Esophagus squamous epithelium (tissue), 5 donors: ENCODE data around the gene TGFBR3. TPM values are rescaled to one million over a fixed set of nuclear protein-coding genes. Genes with fewer than 3 reads are reported as not detected.

Experiments used
- DNase-seq: peaks from one replicate; lab custom pipeline; 2025; lab: John Stamatoyannopoulos, UW
- H3K27ac ChIP-seq, 4 donors: fragments of 200-600 bp; sonication (generic); one replicate each; pipeline ENCODE4 v1.5.1; 2016 to 2019; ENCODE audit warnings: mild to moderate bottlenecking in 1 of 4
- H3K27me3 ChIP-seq, 4 donors: fragments of 200-600 bp; sonication (generic); 1 replicate in 3 of 4; 2 replicates in 1 of 4; pipeline versions ENCODE4 v1.5.1 to v1.6.0; 2017 to 2021; ENCODE audit warnings: antibody characterized with exemption in 1 of 4
- H3K36me3 ChIP-seq, 3 donors: fragments of 200-600 bp; sonication (generic); one replicate each; pipeline ENCODE4 v1.5.1; 2016 to 2019
- H3K4me1 ChIP-seq, 3 donors: fragments of 200-600 bp; sonication (generic); one replicate each; pipeline ENCODE4 v1.5.1; 2017 to 2019
- H3K4me3 ChIP-seq, 4 donors: fragments of 200-600 bp; sonication (generic); 1 replicate in 3 of 4; 2 replicates in 1 of 4; pipeline ENCODE4 v1.5.1; 2016 to 2019; ENCODE audit warnings: mild to moderate bottlenecking in 2 of 4, moderate library complexity in 1 of 4
- H3K9me3 ChIP-seq, 3 donors: fragments of 200-600 bp; sonication (generic); one replicate each; pipeline ENCODE4 v1.5.1; 2016 to 2019
- POLR2A ChIP-seq, 4 donors: fragments of 450-650 bp; IDR thresholded peaks; one replicate each; pipeline ENCODE4 v1.6.1; 2017; ENCODE audit warnings: antibody characterized with exemption in 4 of 4, mild to moderate bottlenecking in 4 of 4, moderate library complexity in 3 of 4
- WGBS, 2 donors: methylation state at CpG; one replicate each; pipeline ENCODE4 v1.1.5; 2018; 5-methylcytosine and 5-hydroxymethylcytosine counted together
- intact Hi-C: fragments of 100-400 bp; cut with DNase I; formaldehyde crosslinking; loops from one replicate; pipeline ENCODE4 v1.15.0; 2022
- total RNA-seq, 4 donors: library from RNA; depleted of rRNA; stranded (reverse); fragments of >200 nt; gene quantifications; one replicate each; pipeline ENCODE4 v1.1.0, GENCODE V29; 2016
- TF ChIP-seq, protein P1 (sequence below), 6 experiments: fragments of 450-650 bp in 4 of 6; fragments of 200-600 bp in 2 of 6; sonication (generic) in 2 of 6; IDR thresholded peaks; one replicate each; pipeline ENCODE4 v1.5.1; 2016 to 2019; ENCODE audit warnings: antibody characterized with exemption in 6 of 6, mild to moderate bottlenecking in 4 of 6, moderate library complexity in 4 of 6
- donor health status: DM: yes; HTN: yes; CAD: no.

Gene TGFBR3
- total RNA-seq, 4 donors from 2014 or later: 11.3 to 119 (median 30.7) TPM

GRCh38 chr1:91851130-91852010, 34.6 kb downstream of the TGFBR3 start:
- no peak for DNase-seq
- TF ChIP-seq POLR2A (IDR thresholded peaks at IDR 0.05): no peak
- TF ChIP-seq, protein P1, sequence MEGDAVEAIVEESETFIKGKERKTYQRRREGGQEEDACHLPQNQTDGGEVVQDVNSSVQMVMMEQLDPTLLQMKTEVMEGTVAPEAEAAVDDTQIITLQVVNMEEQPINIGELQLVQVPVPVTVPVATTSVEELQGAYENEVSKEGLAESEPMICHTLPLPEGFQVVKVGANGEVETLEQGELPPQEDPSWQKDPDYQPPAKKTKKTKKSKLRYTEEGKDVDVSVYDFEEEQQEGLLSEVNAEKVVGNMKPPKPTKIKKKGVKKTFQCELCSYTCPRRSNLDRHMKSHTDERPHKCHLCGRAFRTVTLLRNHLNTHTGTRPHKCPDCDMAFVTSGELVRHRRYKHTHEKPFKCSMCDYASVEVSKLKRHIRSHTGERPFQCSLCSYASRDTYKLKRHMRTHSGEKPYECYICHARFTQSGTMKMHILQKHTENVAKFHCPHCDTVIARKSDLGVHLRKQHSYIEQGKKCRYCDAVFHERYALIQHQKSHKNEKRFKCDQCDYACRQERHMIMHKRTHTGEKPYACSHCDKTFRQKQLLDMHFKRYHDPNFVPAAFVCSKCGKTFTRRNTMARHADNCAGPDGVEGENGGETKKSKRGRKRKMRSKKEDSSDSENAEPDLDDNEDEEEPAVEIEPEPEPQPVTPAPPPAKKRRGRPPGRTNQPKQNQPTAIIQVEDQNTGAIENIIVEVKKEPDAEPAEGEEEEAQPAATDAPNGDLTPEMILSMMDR (IDR thresholded peaks at IDR 0.05): no peak
- peak overlapping the region; percentile 54 to 85 (median 80) for H3K27ac ChIP-seq
- peak overlapping the region in 2 of 4 donors; percentile 13 to 47 for H3K4me3 ChIP-seq
- 21 to 36% methylated on average over 13 of the region's 13 CpGs for WGBS, 2 donors
- H3K9me3 ChIP-seq: no peaks in the 10 kb centered on the region
- peaks cover 5 to 64% (median 25%) of the 10 kb centered on the region in 3 donors for H3K4me1 ChIP-seq
- intact Hi-C loops: no loop called here
- no peaks in the 10 kb centered on the region for H3K27me3 ChIP-seq
- peaks cover 0 to 8% (median 0%) of the 10 kb centered on the region in 3 donors for H3K36me3 ChIP-seq

DNA sequence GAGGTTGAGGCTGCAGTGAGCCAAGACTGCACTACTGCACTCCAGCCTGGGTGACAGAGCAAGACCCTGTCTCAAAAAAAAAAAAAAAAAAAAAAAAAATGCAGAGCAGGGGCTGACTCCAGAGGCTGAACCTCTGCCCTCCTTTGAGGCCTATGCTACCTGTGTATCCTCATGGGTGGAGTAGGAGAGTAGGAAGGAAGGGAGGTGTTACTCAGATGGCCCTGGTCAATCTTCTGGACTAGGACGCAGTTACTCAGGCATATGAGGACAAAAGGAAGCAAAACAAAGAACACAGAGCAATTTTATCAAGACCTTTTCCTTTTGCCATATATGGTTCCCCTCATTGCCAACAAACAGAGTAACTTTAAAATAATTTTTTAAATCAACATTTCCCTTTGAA, 35.2 kb downstream of the TGFBR3 start:
- Histone ChIP-seq H3K4me3 (peak overlapping the region in 2 of 4 donors; percentile 13 to 47), H3K9me3 (no peaks in the 10 kb centered on the region), H3K27me3 (no peaks in the 10 kb centered on the region), H3K36me3 (peaks cover 0 to 8% (median 0%) of the 10 kb centered on the region in 3 donors), H3K4me1 (peaks cover 5 to 70% (median 32%) of the 10 kb centered on the region in 3 donors), H3K27ac (peak overlapping the region; percentile 54 to 85 (median 80))
- TF ChIP-seq POLR2A (IDR thresholded peaks at IDR 0.05): no peak
- TF ChIP-seq, protein P1 (IDR thresholded peaks at IDR 0.05): no peak
- WGBS, 2 donors: 67 to 80% methylated on average over 1 of the region's 1 CpG
- DNase-seq: no peak
- intact Hi-C loops: no loop called here

DNA sequence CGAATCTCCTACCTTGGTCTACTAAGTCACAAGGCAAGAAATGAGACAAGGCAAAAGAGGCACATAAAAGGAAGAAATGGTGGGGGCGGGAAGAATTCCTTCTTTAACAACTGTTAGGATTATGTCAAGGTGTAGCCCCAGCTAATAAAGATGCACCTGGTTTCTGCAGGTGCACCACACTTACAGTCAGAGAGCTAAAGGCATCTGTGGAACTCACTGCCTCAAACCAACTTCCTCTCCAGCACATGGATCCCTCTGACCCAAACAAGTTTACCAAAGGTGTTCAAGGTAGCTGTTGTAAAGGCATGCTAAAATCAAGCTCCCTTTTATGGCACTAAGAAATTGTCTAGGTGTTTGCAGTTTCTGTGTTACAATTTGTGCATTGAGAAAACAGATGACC, 38.1 kb downstream of the TGFBR3 start:
- WGBS, 2 donors: 66 to 83% methylated on average over 2 of the region's 2 CpGs

GRCh38 chr1:91846639-91847013, 39.3 kb downstream of the TGFBR3 start:
- Histone ChIP-seq H3K36me3 (no peaks in the 10 kb centered on the region), H3K4me1 (peaks cover under 1 to 89% (median 37%) of the 10 kb centered on the region in 3 donors), H3K27ac (peak overlapping the region; percentile 65 to 85 (median 82)), H3K27me3 (no peaks in the 10 kb centered on the region), H3K4me3 (no peak overlapping the region), H3K9me3 (no peaks in the 10 kb centered on the region)
- 27 to 31% methylated on average over 2 of the region's 2 CpGs for WGBS, 2 donors
- intact Hi-C loops: no loop called here
- TF ChIP-seq POLR2A (IDR thresholded peaks at IDR 0.05): no peak
- TF ChIP-seq, protein P1 (IDR thresholded peaks at IDR 0.05): no peak
- DNase-seq: no peak

More for the DNA sequence above, 38.1 kb downstream of the TGFBR3 start:
- intact Hi-C loops: no loop called here
- no peak for DNase-seq
- Histone ChIP-seq H3K9me3 (no peaks in the 10 kb centered on the region), H3K4me1 (peaks cover 5 to 89% (median 43%) of the 10 kb centered on the region in 3 donors), H3K27me3 (no peaks in the 10 kb centered on the region), H3K4me3 (no peak overlapping the region), H3K36me3 (no peaks in the 10 kb centered on the region), H3K27ac (no peak overlapping the region)
- no peak for TF ChIP-seq POLR2A (IDR thresholded peaks at IDR 0.05)
- TF ChIP-seq, protein P1 (IDR thresholded peaks at IDR 0.05): no peak

DNA sequence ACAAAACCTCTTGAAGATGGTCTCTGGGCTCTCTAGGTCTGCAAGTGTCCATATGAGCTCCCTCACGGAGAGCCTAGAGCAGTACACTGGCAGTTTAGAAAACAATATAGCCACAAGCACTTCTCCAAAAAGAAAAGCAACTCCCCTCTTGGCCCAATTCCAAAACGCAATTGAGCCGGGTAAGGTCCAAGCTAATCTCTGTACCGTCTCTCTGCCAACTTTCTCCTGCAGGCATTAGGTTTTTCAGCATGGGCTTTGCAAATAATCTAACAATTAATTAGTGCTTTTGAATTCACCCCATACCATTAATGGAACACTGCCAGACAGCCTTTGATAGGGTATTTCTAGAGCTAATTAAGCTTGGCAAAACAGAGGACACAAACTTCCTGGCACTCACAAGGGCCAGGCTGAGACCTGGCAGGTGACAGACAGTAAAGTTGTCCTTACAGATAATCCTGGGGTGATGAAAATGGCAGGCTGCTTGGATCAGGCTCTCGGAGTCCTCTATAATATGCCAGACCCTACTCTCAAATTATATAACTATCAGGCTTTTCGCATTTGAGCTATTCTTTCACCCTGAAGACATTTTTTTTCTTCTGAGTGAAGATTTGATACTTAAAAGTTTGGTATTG, 39.8 kb downstream of the TGFBR3 start:
- DNase-seq: no peak
- Histone ChIP-seq H3K9me3 (no peaks in the 10 kb centered on the region), H3K27ac (peak overlapping the region; percentile 65 to 85 (median 82)), H3K27me3 (no peaks in the 10 kb centered on the region), H3K4me3 (peak overlapping the region in 1 of 4 donors; percentile 28), H3K4me1 (peaks cover 0 to 89% (median 32%) of the 10 kb centered on the region in 3 donors), H3K36me3 (no peaks in the 10 kb centered on the region)
- 21 to 22% methylated on average over 6 of the region's 6 CpGs for WGBS, 2 donors
- intact Hi-C loops: no loop called here
- TF ChIP-seq, protein P1 (IDR thresholded peaks at IDR 0.05): no peak
- TF ChIP-seq POLR2A (IDR thresholded peaks at IDR 0.05): no peak
